CD14-positive monocyte (primary cell): Measurements from ENCODE around the gene RTP1. TPM values are rescaled to one million over a fixed set of nuclear protein-coding genes. Genes with fewer than 3 reads are reported as not detected.

Experiments
- DNase-seq, 3 donors: peaks; one replicate each; pipeline ENCODE4 v3.0.0-alpha.2; 2011 to 2022
- H2AFZ ChIP-seq: 2 replicates; pipeline ENCODE4 v1.6.0; 2012; ENCODE audit warnings: mild to moderate bottlenecking, low read depth, low read length, inconsistent platforms; ENCODE audit not compliant: insufficient read depth, poor library complexity, severe bottlenecking
- H3K27ac ChIP-seq, 2 donors: 1 replicate in 1 of 2; 2 replicates in 1 of 2; pipeline ENCODE4 v1.5.1; 2012 to 2013; ENCODE audit warnings: low read length in 2 of 2, control low read depth in 1 of 2, inconsistent platforms in 1 of 2, low read depth in 1 of 2, mild to moderate bottlenecking in 1 of 2
- H3K27me3 ChIP-seq, 2 donors: one replicate each; pipeline versions ENCODE4 v1.6.0 to v1.6.1; 2011 to 2013; ENCODE audit warnings: low read length in 2 of 2; ENCODE audit not compliant: control insufficient read depth in 2 of 2, insufficient read depth in 2 of 2
- H3K36me3 ChIP-seq, 2 donors: replicated peaks in 1 of 2; 1 replicate in 1 of 2; 2 replicates in 1 of 2; pipeline versions ENCODE4 v1.5.1 to v1.6.1; 2012 to 2013; ENCODE audit warnings: low read length in 2 of 2, control low read depth in 1 of 2, inconsistent platforms in 1 of 2, mild to moderate bottlenecking in 1 of 2; ENCODE audit not compliant: insufficient read depth in 2 of 2, control insufficient read depth in 1 of 2
- H3K4me1 ChIP-seq, 2 donors: 1 replicate in 1 of 2; 2 replicates in 1 of 2; pipeline versions ENCODE4 v1.5.1 to v1.6.1; 2012 to 2013; ENCODE audit warnings: low read length in 2 of 2, control low read depth in 1 of 2, inconsistent platforms in 1 of 2, mild to moderate bottlenecking in 1 of 2, moderate library complexity in 1 of 2; ENCODE audit not compliant: insufficient read depth in 2 of 2, control insufficient read depth in 1 of 2
- H3K4me2 ChIP-seq: replicated peaks from 2 replicates; pipeline ENCODE3; 2012; ENCODE audit warnings: low read length, moderate library complexity, mild to moderate bottlenecking; ENCODE audit not compliant: poor library complexity, severe bottlenecking; ENCODE audit errors: extremely low read depth
- H3K4me3 ChIP-seq, 3 experiments: fragments of 200-600 bp in 1 of 3; sonication (generic) in 1 of 3; replicated peaks in 1 of 3; 1 replicate in 2 of 3; 2 replicates in 1 of 3; pipeline ENCODE4 v1.5.1; 2011 to 2013; ENCODE audit warnings: low read length in 3 of 3, mild to moderate bottlenecking in 3 of 3, control low read depth in 2 of 3, low read depth in 2 of 3, inconsistent platforms in 1 of 3, moderate library complexity in 1 of 3
- H3K79me2 ChIP-seq: 2 replicates; pipeline ENCODE4 v1.6.0; 2012; ENCODE audit warnings: mild to moderate bottlenecking, control low read depth, inconsistent platforms, low read length, moderate library complexity; ENCODE audit not compliant: insufficient read depth
- H3K9ac ChIP-seq: 2 replicates; pipeline ENCODE4 v1.6.0; 2017; ENCODE audit warnings: low read length, mild to moderate bottlenecking; ENCODE audit not compliant: insufficient read depth, poor library complexity, severe bottlenecking
- H3K9me3 ChIP-seq, 2 donors: replicated peaks in 1 of 2; 1 replicate in 1 of 2; 2 replicates in 1 of 2; pipeline versions ENCODE4 v1.5.1 to v1.6.1; 2012 to 2013; ENCODE audit warnings: low read length in 2 of 2, control low read depth in 1 of 2; ENCODE audit not compliant: control insufficient read depth in 1 of 2, insufficient read depth in 1 of 2
- H4K20me1 ChIP-seq: 2 replicates; pipeline ENCODE4 v1.6.0; 2012; ENCODE audit warnings: mild to moderate bottlenecking, low read length, control low read depth, moderate library complexity; ENCODE audit not compliant: insufficient read depth
- H3K27ac Mint-ChIP-seq, 7 donors: one replicate each; pipeline ENCODE4 v1.8.0; 2020; ENCODE audit warnings: mild to moderate bottlenecking in 7 of 7, mixed read lengths in 7 of 7, moderate library complexity in 6 of 7, inconsistent platforms in 2 of 7
- H3K27me3 Mint-ChIP-seq, 3 donors: one replicate each; pipeline ENCODE4 v1.8.0; 2021 to 2022; ENCODE audit warnings: low read depth in 3 of 3, mild to moderate bottlenecking in 3 of 3, mixed read lengths in 3 of 3, moderate library complexity in 3 of 3, inconsistent platforms in 1 of 3
- H3K36me3 Mint-ChIP-seq, 2 donors: one replicate each; pipeline ENCODE4 v1.8.0; 2020; ENCODE audit warnings: mixed read lengths in 2 of 2, inconsistent platforms in 1 of 2, mild to moderate bottlenecking in 1 of 2
- H3K4me1 Mint-ChIP-seq: one replicate; pipeline ENCODE4 v1.8.0; 2020; ENCODE audit warnings: mild to moderate bottlenecking, mixed read lengths
- H3K4me3 Mint-ChIP-seq, 2 donors: one replicate each; pipeline ENCODE4 v1.8.0; 2020; ENCODE audit warnings: mild to moderate bottlenecking in 2 of 2, mixed read lengths in 2 of 2, moderate library complexity in 1 of 2
- H3K9me3 Mint-ChIP-seq, 7 donors: one replicate each; pipeline ENCODE4 v1.8.0; 2020 to 2022; ENCODE audit warnings: mixed read lengths in 7 of 7, mild to moderate bottlenecking in 6 of 7, moderate library complexity in 6 of 7, inconsistent platforms in 2 of 7
- CTCF ChIP-seq: fragments of 200-600 bp; IDR thresholded peaks from one replicate; pipeline ENCODE4 v1.8.0; 2022; ENCODE audit warnings: antibody characterized with exemption, mild to moderate bottlenecking
- WGBS: methylation state at CpG from one replicate; pipeline ENCODE4 v1.1.5; 2013; ENCODE audit warnings: missing lambda C conversion rate; ENCODE audit not compliant: insufficient coverage; 5-methylcytosine and 5-hydroxymethylcytosine counted together
- intact Hi-C, 2 donors: fragments of 100-400 bp; cut with micrococcal nuclease; formaldehyde crosslinking; loops; one replicate each; pipeline versions ENCODE4 v1.15.0 to v1.15.1; 2023
- polyA plus RNA-seq, 3 donors: library from polyadenylated mRNA; depleted of rRNA in 1 of 3; unstranded in 2 of 3; stranded (reverse) in 1 of 3; fragments of 300-500 nt in 2 of 3; fragments of >200 nt in 1 of 3; fragmentation: Illumina TruSeq in 2 of 3; gene quantifications; 1 replicate in 2 of 3; 2 replicates in 1 of 3; pipeline ENCODE4 v1.2.3, GENCODE V29; 2012 to 2021

RTP1 gene
- polyA plus RNA-seq, 3 donors: not detected

GRCh38 chr3:187162265-187162953 lies 34.9 kb upstream of the RTP1 start:
- H3K4me2 ChIP-seq: no peak overlapping the region
- no peak overlapping the region for H2AFZ ChIP-seq
- Mint-ChIP-seq H3K9me3 (peaks cover 7 to 28% (median 15%) of the 10 kb centered on the region in 7 donors), H3K4me1 (no peaks in the 10 kb centered on the region), H3K36me3 (no peaks in the 10 kb centered on the region), H3K4me3 (no peak overlapping the region), H3K27me3 (peaks cover 0 to 7% (median 6%) of the 10 kb centered on the region in 3 donors), H3K27ac (no peak overlapping the region)
- no peaks in the 10 kb centered on the region for H4K20me1 ChIP-seq
- no peaks in the 10 kb centered on the region for H3K79me2 ChIP-seq
- 80% methylated on average over 1 of the region's 6 CpGs for WGBS
- H3K9ac ChIP-seq: no peak overlapping the region
- peaks cover 7 to 13% of the 10 kb centered on the region in 2 donors for H3K9me3 ChIP-seq
- H3K4me1 ChIP-seq: no peaks in the 10 kb centered on the region
- no peaks in the 10 kb centered on the region for H3K36me3 ChIP-seq
- TF ChIP-seq CTCF: no peak
- intact Hi-C loops: no loop called here
- no peak overlapping the region for H3K4me3 ChIP-seq
- H3K27me3 ChIP-seq: no peaks in the 10 kb centered on the region
- no peak for DNase-seq
- no peak overlapping the region for H3K27ac ChIP-seq

GRCh38 chr3:187165144-187165543 lies 32.1 kb upstream of the RTP1 start:
- H3K27ac Mint-ChIP-seq: no peak overlapping the region
- Histone ChIP-seq H2AFZ (no peak overlapping the region), H3K4me2 (no peak overlapping the region), H3K27ac (no peak overlapping the region), H3K36me3 (no peaks in the 10 kb centered on the region), H3K79me2 (no peaks in the 10 kb centered on the region), H3K9ac (no peak overlapping the region), H3K9me3 (no peaks in the 10 kb centered on the region), H4K20me1 (no peaks in the 10 kb centered on the region), H3K4me3 (no peak overlapping the region), H3K4me1 (no peaks in the 10 kb centered on the region), H3K27me3 (no peaks in the 10 kb centered on the region)
- peaks cover 0 to 6% (median 6%) of the 10 kb centered on the region in 3 donors for H3K27me3 Mint-ChIP-seq
- no peaks in the 10 kb centered on the region for H3K36me3 Mint-ChIP-seq
- H3K4me1 Mint-ChIP-seq: peaks cover 1% of the 10 kb centered on the region
- DNase-seq: peak; percentile 25 to 62 (median 49)
- H3K4me3 Mint-ChIP-seq: no peak overlapping the region
- peaks cover 0 to 5% (median under 1%) of the 10 kb centered on the region in 7 donors for H3K9me3 Mint-ChIP-seq
- 0% methylated on average over 2 of the region's 3 CpGs for WGBS
- peak; percentile 82 for TF ChIP-seq CTCF
- intact Hi-C loops: loop anchor here (1.0 to 5.0 kb wide), 2 partner anchors 52 to 58 kb away; no protein-coding TSS in a partner anchor
